NCI-H2171 (cell line): ENCODE measurements around the gene FAM227B.
"Not testable (repeated sequence)": the region's sequence is repeated elsewhere in the genome, so short reads cannot be mapped to it uniquely, and the experiment has no call there.

Experiments
- DNase-seq: peaks from one replicate; lab custom pipeline; 2025; lab: John Stamatoyannopoulos, UW

The FAM227B gene, protein sequence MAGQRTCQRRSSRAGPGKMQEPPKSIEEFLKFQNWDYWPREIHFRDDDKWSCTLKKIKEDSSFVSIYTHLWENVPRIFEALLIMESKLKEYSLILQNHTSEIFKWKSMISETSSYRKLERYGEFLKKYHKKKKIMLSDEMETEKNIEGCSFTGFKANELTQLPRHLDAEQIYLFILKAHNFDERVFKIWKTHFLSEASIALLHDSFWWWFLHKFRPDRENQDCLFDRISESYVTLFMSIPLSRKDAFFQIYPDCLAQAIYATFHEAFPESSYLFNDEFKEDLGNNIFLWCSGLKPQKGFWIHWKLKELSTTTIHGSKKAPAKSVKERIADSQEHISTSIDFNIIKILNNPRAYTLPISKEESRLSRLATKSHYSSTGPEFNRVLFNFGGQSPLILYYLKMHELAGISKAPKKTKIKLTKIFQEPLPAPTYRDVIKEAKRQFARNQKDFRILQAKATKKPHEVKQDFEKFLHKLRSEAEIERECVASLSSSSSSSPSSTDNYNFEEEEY

DNA sequence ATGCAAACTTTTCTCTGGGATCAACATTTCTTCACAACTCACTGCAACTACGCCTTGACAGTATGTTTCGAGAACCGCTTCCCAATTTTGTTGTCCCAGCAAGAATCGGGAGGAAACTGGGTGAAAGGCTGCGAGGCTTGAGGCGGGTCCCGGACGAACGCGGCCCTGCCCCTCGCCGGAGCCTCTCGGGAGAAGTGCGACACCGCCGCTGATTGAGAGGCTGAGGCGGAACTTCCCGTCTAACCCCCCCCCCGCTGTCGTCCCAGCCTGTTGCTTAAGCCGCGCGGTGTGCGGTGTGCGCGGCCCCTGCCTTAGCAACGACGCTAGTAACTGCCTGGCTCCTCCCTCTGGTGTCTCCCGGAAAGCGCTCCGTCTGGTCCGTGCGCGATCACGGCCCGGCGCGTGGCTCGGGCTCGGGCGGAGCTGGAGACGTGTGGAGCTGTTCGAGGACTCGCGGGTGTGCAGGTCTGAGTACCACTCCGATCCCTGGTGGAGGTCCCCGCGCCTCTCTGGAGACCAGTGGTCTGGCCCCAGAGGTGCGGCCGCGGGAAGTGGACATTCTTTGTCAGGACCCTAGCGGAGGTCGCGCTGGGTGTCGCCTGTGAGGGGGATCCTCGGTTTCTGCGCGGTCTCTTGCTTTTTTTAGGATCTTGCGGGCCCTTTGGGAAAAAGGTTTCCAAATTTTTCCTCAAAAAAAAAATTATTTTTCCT is at the start of gene FAM227B, which contains the start of gene DTWD1:
FAM227B (minus strand) TSS at position 161 of the 711 bp plus-strand sequence. CDS start 5,647 bp downstream, outside the sequence.
DTWD1 (plus strand) TSS at position 391 of the 711 bp plus-strand sequence. CDS start 4,120 bp downstream, outside the sequence.
- DNase-seq, result peak; percentile 97

DNA sequence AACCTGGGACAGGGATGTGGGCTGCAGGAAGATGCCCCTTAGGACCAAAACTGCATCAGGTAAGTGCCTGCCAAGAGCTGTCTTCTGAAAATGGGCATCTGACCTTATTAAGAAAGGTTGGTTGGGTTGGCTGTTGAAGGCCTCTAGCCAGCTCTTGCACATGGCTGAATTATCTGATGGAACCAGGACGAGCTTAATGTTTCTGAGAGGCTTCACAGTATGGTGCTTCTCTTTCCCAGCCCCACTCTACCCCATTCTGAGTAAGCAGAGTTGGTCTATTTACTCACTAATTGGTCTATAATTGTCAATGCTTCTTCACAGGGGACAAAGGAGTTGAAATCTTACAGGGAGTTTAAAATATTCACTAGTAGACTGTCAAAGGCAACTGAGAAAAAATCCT is 48.7 kb upstream of the FAM227B start:
- no peak for DNase-seq

DNA sequence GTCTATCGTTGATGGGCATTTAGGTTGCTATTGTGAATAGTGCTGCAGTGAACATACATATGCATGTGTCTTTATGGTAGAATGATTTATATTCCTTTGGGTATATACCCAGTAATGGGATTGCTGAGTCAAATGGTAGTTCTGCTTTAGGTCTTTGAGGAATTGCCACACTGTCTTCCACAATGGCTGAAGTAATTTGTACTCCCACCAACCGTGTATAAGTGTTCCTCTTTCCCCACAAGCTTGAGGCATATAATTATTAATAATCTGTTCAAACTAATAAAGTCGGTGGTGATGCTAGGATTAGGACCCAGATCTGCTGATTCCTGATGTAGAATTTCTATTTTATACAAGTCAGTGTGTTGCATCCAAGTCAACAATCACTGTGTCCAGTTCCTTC is 45.9 kb upstream of the FAM227B start:
- not testable (repeated sequence) for DNase-seq

DNA sequence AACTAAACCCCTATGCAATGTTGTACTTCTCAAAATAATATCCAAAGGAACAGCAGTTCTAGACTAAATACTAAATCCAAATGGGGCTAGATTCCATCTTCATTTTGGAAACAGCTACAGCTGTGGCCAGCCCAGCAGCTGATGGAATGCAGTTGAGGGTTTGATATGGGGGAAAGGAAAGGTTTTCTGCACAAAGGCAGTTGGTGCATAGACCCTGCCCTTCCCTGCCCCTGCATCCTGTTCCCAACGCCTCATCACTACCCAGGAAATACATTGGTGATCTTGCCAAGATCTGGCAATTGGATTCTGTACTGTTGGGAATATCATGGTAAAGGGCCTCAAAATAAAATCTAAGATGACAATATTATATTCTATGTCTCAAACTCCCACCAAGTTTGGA is 44.1 kb upstream of the FAM227B start:
- DNase-seq, result no peak

DNA sequence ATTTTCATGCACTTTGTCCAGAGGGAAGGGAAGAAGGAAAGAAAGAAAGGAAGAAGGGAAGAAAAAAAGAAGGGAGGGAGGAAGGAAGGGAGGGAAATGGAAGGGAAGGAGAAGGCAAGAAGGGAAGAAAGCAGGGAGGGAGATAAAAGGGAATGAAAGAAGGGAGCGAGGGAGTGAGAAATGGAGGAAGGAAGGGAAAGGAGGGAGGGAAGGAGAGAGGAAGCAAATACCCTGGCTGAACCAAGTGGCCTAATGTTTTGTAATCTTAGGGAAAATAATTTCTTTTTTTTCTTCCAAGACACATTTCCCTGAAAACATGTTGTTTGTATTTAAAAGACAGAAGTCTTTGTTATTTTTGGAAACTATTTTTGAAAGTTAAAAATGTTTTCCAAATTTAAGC is 36.1 kb upstream of the FAM227B start:
- no peak for DNase-seq

DNA sequence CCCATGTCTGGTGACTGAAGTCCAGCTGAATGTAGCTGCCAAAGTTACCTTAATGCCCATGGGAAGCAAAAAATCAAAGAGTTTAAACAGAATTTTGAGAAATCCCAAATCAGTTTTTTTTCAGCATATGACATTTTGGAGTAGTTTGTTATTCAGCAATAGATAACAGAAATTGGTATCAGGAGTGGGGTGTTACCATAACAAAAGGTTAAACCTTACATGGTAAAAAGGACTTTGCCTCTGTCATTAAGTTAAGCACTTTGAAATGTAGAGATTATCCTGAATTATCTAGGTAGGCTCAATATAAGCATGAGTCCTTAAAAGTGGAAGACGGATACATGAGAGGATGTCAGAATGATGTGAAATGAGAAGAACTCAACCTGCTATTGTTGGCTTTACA is 32.3 kb upstream of the FAM227B start:
- no peak for DNase-seq

DNA sequence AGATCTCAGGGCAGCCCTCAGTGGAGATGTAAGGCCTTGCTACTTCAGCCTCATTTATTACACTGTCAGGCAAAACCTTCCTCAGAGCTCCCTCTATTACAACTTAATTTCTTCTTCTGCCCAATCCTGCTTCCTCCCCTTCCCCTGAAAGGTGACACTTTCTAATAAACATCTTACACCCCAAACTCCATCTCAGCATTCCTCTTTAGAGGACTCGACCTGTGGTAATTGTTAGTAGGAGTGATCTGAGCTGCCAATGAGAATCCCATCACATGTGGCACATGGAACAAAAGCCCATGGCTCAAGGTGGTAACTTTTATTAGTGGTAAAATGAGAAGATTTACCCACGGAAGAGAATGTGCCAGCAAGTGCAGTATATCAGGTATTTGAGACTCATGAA is 30.1 kb upstream of the FAM227B start:
- no peak for DNase-seq

DNA sequence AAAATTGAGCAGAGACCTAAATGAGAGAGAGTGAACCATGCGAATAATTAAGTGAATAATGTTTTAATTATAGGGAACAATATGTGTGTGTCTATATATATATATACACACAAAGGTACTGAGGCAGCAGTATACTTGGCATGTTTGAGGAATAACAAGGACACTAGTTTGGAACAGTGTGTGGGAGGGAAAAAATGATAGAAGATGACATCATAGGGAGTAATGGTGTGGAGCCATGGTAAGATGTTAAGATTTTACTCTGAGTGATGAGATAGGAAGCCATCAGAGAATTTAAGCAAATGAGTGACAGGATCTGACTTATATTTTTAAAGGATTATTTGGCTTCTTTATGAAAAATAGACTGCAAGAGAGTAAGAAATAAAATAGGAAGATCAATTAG is 29.4 kb upstream of the FAM227B start:
- DNase-seq, result no peak

DNA sequence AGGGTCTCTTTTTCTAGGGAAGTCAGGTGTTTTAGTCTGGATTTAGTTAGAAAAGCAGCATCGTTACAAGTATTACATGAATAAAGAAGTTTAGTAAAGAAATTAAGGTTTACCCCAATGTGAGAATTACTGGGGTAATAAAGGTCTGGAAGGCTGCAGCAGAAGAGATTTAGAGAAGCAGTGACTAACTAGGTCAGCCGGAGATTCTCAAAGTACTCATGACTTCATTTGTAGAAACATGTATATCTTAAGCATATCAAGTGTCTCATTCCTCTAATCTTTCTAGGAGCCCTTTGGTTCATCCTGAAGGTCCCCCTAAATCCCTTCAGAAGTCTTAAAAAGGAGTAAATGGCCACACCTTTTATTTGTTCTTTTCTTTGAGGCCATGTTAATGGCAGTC is 26.3 kb upstream of the FAM227B start:
- no peak for DNase-seq

DNA sequence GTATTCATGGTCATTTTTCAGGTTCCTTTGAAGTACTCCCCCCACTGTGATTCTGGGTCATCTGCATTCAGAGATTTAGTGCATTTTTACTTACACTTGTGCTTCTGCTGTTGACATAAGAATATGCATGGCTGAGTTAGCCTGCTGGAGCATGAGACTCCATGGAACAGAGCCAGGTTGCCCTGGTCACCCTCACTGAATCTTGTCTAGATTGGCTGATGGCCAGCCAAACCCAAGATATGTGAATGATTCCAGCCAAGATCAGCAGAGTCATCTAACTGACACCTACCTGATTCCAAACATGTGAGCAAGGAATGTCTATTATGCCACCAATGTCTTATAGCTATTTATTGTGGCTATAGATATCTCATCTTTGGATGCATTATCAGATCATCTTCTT is 25.3 kb upstream of the FAM227B start:
- DNase-seq, result peak; percentile 35

DNA sequence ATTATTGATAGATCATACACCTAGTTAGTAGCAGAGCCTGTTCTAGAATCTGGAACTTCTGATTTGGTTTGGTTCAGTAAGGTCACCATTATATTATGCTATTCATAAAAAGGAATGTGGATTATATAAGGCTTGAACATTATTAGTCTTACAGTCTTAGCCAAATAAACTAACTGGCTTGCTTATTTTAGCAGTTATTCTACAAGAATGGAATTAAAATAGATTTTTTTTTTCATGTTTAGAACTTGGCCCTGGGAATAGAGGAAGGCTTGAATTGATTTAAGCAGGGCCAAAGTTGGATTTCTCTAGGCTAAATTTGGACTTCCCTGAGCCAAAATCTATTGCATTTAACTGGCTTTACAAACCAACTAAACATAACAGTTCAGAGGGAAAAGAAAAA is 24.7 kb upstream of the FAM227B start:
- DNase-seq, result no peak

DNA sequence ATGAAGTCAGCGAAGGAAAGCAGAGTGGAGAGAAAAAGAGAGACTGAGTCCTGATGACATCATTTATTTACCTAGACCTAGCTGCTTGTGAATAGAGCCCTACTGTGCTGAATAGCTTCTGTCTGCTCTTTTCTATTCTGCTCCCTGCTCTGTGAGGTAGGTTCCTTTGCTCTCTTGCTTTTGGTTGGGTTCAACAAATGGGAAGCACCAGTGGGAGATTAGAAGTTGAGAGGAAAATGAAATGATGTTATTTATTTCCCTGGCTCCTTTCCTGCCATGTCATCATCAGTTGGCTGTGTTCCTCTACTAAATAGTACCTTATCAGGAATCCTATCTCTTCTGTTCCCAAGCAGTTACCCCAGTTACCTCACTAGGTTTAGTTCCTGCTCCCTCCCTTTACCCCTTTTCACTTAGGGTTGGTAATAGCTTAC is 23.8 kb upstream of the FAM227B start:
- DNase-seq, result no peak

DNA sequence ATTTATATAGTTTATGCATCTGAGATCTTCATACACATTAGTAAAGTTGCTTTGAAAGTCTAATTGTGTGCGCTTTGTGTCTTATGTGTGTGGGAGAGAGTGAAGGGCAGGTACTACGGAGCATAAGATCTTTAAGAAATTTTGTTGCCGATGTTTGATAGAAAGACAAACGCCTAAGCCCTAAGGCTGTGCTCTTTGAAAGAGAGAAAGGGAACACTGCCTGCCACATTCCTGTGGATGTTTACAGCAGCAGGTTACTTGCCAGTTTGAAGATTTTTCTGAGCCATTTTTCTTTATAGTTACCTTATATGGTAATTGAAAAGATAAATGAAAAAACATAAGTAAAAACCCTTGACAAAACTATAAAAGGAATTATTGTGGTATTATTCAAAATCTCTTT is 17.2 kb upstream of the FAM227B start:
- no peak for DNase-seq

DNA sequence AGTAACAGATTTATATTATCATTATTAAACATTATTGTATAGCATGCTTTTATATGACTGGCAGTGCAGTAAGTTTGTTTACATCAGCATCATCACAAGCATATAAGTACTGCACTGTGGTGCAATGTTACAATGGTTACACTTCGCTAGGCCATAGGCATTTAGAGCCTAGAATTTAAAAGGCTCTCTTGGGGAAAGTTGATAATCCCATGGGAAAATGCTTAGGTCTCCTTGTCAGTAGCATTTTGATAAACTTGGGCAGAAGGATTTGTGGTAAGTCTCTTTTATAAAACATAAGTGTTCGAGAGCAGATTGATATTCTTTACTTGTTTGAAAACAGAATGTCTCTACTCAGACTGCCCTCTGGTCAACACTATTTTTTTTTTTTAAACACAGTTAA is 7.8 kb upstream of the FAM227B start:
- DNase-seq, result no peak

DNA sequence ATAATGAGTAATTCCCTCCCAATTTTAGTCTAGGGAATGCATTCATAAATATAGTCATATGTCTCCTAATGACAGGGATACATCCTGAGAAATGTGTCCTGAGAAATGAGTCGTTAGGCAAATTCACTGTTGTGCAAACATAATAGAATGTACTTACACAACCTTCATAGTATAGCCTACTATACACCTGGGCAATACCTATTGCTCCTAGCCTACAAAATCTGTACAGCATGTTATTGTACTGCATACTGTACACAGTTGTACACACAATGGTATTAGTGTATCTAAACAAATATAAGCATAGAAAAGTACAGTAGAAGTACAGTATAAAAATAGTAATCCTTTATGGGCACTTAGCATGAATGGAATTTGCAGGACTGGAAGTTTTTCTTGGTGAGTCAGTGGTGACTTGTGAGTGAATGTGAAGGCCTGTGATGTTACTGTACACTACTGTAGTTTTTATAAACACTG is 6.8 kb upstream of the FAM227B start:
- no peak for DNase-seq

DNA sequence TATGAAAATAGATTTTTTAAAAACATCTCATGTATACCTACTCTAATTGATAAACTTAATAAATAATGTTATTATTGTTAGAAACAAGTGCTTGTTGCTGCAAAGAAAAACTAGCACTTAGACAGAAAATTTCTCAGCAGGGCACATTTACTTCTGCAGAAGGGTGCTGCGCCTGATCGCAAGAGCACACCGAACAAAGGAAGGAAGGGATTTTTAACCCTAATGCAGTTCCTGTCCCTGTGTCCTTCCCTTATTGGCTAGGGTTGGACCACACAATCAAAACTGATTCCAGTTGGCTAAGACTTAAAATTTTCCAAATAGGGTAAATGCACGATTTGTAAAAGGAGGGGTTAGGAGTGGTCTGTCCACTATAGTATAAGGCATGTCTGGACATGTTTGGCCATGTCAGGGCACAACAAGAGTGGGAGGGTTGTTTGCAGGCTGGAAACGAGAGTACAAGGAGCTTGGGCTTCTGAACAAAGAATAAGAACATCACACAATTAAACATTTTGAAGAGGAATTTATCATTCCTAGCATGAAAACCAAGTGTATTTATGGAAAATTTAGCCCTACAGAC is 4.9 kb upstream of the FAM227B start:
- DNase-seq, result no peak

DNA sequence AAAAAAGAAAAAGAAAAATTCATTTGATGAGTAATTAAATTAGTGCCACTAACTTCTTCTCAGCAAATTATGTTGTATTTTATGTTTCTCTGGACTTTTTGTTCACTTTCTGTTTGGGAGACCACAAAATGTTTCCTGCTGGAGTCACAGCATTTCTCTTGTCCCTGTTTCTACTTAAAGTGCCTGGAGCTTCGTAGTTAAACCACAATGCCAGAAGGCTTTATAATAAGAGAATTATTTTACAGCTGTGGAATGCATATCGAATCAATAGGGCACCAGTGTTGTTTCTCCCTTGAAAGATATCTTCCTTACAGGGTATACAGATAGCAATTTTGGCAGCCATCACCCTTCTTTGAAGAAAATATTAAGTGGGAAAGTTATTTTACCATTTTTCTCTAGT is 3.4 kb upstream of the FAM227B start:
- no peak for DNase-seq

DNA sequence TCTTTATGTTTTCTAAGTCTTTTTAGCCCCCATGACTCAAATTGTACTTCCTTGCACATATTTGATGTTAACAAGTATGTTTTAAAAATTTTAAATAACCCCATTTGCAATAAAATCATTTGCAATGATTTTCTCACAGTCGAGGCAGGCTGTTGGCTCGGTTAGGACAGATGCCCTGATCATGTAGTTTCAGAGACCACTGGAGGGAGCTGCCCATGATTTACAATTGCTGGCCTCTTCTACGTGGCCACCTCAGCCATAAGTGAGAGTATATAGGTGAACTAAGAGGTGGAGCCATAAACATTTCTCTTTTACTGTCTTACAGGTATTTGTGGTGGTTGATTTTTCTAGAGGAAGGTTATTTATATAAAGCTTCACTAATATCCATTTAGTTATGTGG is 1.9 kb upstream of the FAM227B start:
- DNase-seq, result no peak

DNA sequence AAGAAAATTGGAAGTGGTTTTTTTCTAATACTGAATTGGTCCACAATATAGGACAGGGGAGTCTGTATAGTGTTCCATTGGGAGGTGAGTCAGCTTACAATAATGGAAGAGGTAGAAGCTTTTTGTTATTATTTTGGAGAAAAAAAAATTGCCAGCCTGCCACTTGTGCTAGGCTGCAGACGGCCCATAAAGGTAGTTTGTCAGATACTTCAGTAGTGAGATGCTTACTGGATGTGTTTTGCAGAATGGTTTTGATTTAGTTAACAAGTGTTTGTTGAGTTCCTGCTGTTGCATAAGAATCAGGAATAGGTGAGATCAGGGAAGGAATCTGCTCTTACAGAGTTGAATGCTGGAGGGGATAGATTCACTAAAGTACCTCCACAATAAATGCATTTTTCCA is 1.3 kb upstream of the FAM227B start:
- no peak for DNase-seq

DNA sequence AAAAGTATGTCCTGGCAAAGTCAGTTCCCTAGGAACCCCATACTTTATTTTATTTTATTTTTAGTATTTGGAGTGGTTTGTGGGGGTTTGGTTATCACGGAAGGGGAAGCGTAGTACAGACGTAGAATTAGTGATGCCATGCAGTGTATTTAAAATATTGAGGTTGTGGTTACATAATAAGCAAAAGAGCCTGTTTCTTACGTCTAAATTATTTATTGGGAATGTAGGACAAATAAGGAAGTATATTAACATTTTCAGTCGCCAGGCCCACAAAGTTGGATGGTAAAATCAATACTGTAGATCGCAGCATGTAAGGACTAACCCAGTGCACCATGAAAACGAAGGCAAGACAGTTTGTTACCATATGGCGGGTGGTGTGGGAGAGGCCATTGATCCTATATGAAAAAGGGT is 788 bp upstream of the FAM227B start:
- DNase-seq, result no peak

DNA sequence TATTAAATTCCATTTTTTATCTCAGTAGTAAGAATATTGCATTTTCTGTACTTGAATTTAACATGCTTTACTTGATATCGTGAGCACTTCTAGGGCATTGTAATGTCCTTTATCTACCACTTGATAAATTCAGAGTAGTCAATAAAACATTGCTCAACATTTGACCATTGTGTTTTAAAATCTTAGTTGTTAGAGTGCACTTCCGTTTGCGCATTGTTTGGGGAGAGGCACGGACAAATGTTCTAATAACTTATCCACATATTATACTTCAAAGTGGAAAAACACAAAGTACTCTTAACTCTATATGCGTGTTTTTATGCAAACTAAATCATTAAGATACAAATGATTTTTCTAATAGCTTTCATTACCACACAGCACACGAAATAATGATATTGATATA is 419 bp downstream of the FAM227B start:
- DNase-seq, result no peak

DNA sequence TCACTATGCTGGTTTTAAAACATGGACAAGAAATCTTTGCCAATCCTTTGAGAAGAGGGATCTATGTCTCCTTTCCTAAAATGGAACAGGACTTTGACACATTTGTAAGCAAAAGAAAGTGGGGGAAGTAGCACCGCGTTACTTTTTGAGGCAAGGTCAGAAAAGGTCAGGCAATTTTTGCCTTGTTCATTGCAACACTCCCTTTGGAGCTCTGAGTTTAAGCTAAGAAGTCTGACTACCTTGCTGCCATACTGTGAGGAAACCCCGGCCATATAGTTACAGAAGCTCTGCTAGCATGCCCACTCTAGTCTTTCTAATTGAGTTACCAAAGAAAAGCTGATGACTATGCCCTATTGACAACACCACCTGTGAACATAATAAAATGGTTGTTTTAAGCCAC is 1.4 kb downstream of the FAM227B start:
- no peak for DNase-seq

DNA sequence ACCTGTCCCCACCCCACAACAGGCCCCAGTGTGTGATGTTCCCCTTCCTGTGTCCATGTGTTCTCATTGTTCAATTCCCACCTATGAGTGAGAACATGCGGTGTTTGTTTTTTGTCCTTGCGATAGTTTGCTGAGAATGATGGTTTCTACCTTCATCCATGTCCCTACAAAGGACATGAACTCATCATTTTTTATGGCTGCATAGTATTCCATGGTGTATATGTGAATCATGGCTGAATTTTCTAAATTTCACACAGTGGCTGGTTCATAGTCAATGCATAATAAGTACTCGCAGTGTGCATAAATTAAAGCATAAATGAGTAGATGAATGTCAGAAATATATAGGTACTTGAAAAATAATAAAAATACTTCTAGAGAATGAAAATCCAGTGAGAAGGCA is 8.4 kb downstream of the FAM227B start:
- DNase-seq, result not testable (repeated sequence)
